GM23248 (cell line): ENCODE measurements around the gene LAMA3. TPM values are rescaled to one million over a fixed set of nuclear protein-coding genes. Genes with fewer than 3 reads are reported as not detected.

Source experiments
- DNase-seq: peaks from one replicate; pipeline ENCODE4 v3.0.0-alpha.2; 2015
- H2AFZ ChIP-seq: fragments of 200-600 bp; sonication (generic); 2 replicates; pipeline ENCODE4 v1.6.1; 2016; ENCODE audit warnings: antibody characterized with exemption
- H3F3A ChIP-seq: fragments of 200-600 bp; sonication (generic); 2 replicates; pipeline ENCODE4 v1.6.1; 2016; ENCODE audit warnings: mild to moderate bottlenecking, antibody characterized with exemption, mixed run types; ENCODE audit not compliant: insufficient read depth
- H3K27ac ChIP-seq: fragments of 200-600 bp; sonication (generic); 2 replicates; pipeline ENCODE4 v1.5.1; 2016; ENCODE audit warnings: mild to moderate bottlenecking
- H3K27me3 ChIP-seq: fragments of 200-600 bp; sonication (generic); replicated peaks from 2 replicates; pipeline ENCODE4 v1.6.1; 2016; ENCODE audit warnings: mild to moderate bottlenecking; ENCODE audit not compliant: insufficient read depth
- H3K36me3 ChIP-seq: fragments of 200-600 bp; sonication (generic); 2 replicates; pipeline ENCODE4 v1.6.1; 2016; ENCODE audit warnings: low read depth, mild to moderate bottlenecking
- H3K4me1 ChIP-seq: fragments of 200-600 bp; sonication (generic); 2 replicates; pipeline ENCODE4 v1.6.1; 2016; ENCODE audit warnings: mild to moderate bottlenecking; ENCODE audit not compliant: insufficient read depth
- H3K4me2 ChIP-seq: fragments of 200-600 bp; sonication (generic); one replicate; pipeline ENCODE4 v1.6.1; 2016; ENCODE audit warnings: mild to moderate bottlenecking; ENCODE audit not compliant: unreplicated experiment
- H3K4me3 ChIP-seq: fragments of 200-600 bp; sonication (generic); 2 replicates; pipeline ENCODE4 v1.5.1; 2016; ENCODE audit warnings: mild to moderate bottlenecking
- H3K79me2 ChIP-seq: fragments of 200-600 bp; sonication (generic); 2 replicates; pipeline ENCODE4 v1.6.1; 2016; ENCODE audit warnings: mild to moderate bottlenecking; ENCODE audit not compliant: insufficient read depth
- H3K9ac ChIP-seq: fragments of 200-600 bp; sonication (generic); 2 replicates; pipeline ENCODE4 v1.6.1; 2016; ENCODE audit warnings: mild to moderate bottlenecking
- H3K9me2 ChIP-seq: fragments of 200-600 bp; sonication (generic); 2 replicates; pipeline ENCODE4 v1.6.1; 2016; ENCODE audit warnings: mixed run types, mild to moderate bottlenecking, moderate library complexity; ENCODE audit not compliant: insufficient read depth
- H3K9me3 ChIP-seq: fragments of 200-600 bp; sonication (generic); one replicate; pipeline ENCODE4 v1.6.1; 2017; ENCODE audit warnings: low read depth
- H4K20me1 ChIP-seq: fragments of 200-600 bp; sonication (generic); 2 replicates; pipeline ENCODE4 v1.6.0; 2016; ENCODE audit not compliant: insufficient read depth
- EZH2 ChIP-seq: fragments of 200-600 bp; sonication (generic); IDR thresholded peaks from 2 replicates; pipeline ENCODE4 v1.6.1; 2018; ENCODE audit warnings: antibody characterized with exemption, mild to moderate bottlenecking; ENCODE audit not compliant: insufficient read depth, poor library complexity, severe bottlenecking
- EZH2phosphoT487 ChIP-seq: fragments of 200-600 bp; sonication (generic); IDR thresholded peaks from 2 replicates; pipeline ENCODE4 v1.6.1; 2018; ENCODE audit warnings: antibody characterized with exemption, moderate library complexity, mild to moderate bottlenecking, low read depth; ENCODE audit not compliant: insufficient read depth
- WGBS, 2 experiments: methylation state at CpG; one replicate each; pipeline ENCODE4 v1.1.6; 2015 to 2017; ENCODE audit warnings: low lambda C conversion rate in 2 of 2, low coverage in 1 of 2; ENCODE audit errors: missing lambda C conversion rate in 2 of 2; 5-methylcytosine and 5-hydroxymethylcytosine counted together
- in situ Hi-C: fragments of 300-500 bp; cut with MboI; formaldehyde crosslinking; loops from 2 replicates; pipeline ENCODE4 v1.15.0; 2020
- polyA plus RNA-seq: library from polyadenylated mRNA; unstranded; fragments of >200 nt; fragmentation: Nextera tagmentation; extraction: Ambion mirVana; gene quantifications from 2 replicates; pipeline ENCODE4 v1.2.1, GENCODE V29; 2016
- total RNA-seq: library from RNA; depleted of rRNA; stranded (reverse); fragments of >200 nt; shearing (Covaris generic); gene quantifications from 2 replicates; pipeline ENCODE4 v1.2.3, GENCODE V29; 2014

The LAMA3 gene
- total and polyA plus RNA-seq, 2 experiments from 2014 or later = 0.93 to 1.9 TPM

DNA sequence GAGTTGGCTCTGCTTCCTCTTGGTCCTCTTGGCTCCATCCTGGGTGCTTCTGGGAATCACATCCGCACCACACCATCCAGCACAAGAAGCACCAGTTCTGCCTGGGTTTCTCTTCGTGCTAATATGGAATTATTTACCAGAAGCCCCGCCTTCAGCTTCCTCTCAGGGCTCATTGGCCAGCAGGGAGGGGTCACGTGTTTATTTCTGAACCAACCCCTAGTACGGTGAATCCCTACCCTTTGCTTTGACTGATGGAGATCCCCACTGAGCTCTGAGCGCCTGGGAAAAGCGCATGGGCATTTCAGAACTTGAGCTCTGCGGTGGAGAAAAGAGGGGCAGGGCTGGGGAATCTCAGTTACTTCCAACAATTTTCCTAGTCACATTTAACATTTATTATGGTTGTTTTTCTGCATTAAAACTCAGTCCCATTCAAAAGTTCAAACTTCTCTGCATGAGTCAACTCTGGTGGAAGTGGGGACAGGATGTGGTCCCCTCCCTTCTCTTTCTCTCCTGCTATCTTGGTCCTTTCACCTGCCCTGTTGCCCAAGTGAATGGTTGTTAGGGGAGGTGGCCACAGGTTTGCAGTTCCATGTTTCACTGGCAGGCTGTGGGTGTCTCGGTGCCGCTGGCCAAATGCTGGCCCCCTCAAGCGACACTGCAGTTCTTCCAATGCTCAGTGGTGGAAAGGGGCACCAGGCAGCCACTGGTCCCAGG lies 248.9 kb downstream of the LAMA3 start:
- H3K27me3 ChIP-seq = no peaks in the 10 kb centered on the region
- H3K9me2 ChIP-seq = no peaks in the 10 kb centered on the region
- no peak for DNase-seq
- no peaks in the 10 kb centered on the region for H4K20me1 ChIP-seq
- no peak overlapping the region for H3K4me3 ChIP-seq
- H3K4me2 ChIP-seq = no peak overlapping the region
- 0 out of 2 replicates have a peak, but pooled peaks cover 3% of the 10 kb centered on the region for H3F3A ChIP-seq
- H3K9ac ChIP-seq = no peak overlapping the region
- 88 to 93% methylated on average over 11 of the region's 11 CpGs for WGBS, 2 experiments
- in situ Hi-C loops = no loop called here
- no peaks in the 10 kb centered on the region for H3K36me3 ChIP-seq
- H3K79me2 ChIP-seq = no peaks in the 10 kb centered on the region
- TF ChIP-seq EZH2 (no peak), EZH2phosphoT487 (no peak)
- H3K27ac ChIP-seq = no peak overlapping the region
- H3K9me3 ChIP-seq = no peaks in the 10 kb centered on the region
- H2AFZ ChIP-seq = no peak overlapping the region
- H3K4me1 ChIP-seq = 0 out of 2 replicates have a peak, but pooled peaks cover 6% of the 10 kb centered on the region

DNA sequence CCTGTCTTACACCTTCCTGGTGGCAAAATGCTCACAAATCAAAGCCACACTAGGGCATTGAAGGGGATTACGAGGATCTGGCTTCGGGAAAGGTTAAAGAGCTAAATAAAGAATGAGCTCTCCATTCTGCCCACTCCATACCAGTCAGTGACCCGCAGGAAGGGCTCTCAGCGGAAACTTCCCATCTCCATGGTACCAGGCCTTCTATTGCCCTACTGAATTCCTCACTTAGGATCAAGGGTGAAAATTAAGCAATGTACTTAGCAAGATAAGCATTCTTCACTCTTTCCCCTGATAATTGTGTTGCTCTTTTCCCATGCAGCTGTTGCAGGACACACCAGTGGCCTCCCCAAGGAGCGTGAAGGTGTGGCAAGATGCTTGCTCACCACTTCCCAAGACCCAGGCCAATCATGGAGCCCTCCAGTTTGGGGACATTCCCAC lies 249.7 kb downstream of the LAMA3 start:
- no peak overlapping the region for H2AFZ ChIP-seq
- TF ChIP-seq EZH2 (no peak), EZH2phosphoT487 (no peak)
- H4K20me1 ChIP-seq = no peaks in the 10 kb centered on the region
- WGBS, 2 experiments = 83 to 92% methylated on average over 5 of the region's 5 CpGs
- no peak overlapping the region for H3K4me2 ChIP-seq
- 0 out of 2 replicates have a peak, but pooled peaks cover 3% of the 10 kb centered on the region for H3F3A ChIP-seq
- no peak overlapping the region for H3K4me3 ChIP-seq
- no peaks in the 10 kb centered on the region for H3K27me3 ChIP-seq
- no peaks in the 10 kb centered on the region for H3K79me2 ChIP-seq
- no peak for DNase-seq
- no peak overlapping the region for H3K27ac ChIP-seq
- no peaks in the 10 kb centered on the region for H3K9me3 ChIP-seq
- H3K9me2 ChIP-seq = no peaks in the 10 kb centered on the region
- no peaks in the 10 kb centered on the region for H3K4me1 ChIP-seq
- H3K36me3 ChIP-seq = no peaks in the 10 kb centered on the region
- in situ Hi-C loops = no loop called here
- H3K9ac ChIP-seq = no peak overlapping the region

DNA sequence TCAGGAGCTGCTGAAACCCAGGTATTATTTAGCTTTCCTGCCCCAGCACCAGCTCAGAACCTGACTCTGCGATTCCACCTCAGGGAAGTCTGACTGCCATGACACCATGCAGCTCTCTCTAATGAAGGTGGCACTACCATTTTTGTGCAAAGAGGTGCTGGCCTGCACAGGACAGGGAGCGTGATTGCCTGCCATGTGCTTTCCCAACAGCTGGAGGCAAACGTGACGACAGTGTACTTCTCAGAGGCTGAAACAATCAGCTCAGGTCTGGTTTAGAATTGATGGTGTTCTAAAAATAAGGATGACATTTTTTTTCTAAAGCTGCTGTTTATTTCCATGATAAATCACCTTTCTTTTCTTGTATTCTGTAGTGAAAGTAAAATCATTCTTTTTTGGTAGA lies 250.1 kb downstream of the LAMA3 start:
- WGBS, 2 experiments = 76 to 84% methylated on average over 4 of the region's 4 CpGs
- no peak overlapping the region for H3K4me2 ChIP-seq

DNA sequence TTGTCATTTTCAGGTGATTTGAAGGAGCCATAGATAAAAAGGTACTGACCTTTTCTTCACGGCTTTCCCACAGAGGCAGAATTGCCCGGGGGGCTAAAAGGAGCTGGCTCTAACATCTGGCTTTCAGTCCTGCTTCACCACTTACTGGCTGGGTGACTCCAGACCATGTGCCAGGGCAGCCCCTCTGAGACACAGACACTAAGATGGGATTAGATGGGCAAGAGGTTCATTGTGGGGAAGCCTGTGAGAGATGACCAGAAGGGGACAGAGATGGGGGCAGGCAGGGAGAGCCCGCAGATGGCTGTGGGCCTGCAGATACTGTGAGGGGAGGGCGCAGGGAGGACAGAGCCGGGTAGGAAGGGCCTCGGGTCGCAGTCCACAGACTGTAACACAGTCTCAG lies 250.6 kb downstream of the LAMA3 start:
- no peak overlapping the region for H3K4me3 ChIP-seq
- H3K9me2 ChIP-seq = no peaks in the 10 kb centered on the region
- H3K9ac ChIP-seq = no peak overlapping the region
- no peaks in the 10 kb centered on the region for H3K36me3 ChIP-seq
- 0 out of 2 replicates have a peak, but pooled peaks cover 3% of the 10 kb centered on the region for H3F3A ChIP-seq
- no peaks in the 10 kb centered on the region for H3K79me2 ChIP-seq
- H2AFZ ChIP-seq = no peak overlapping the region
- TF ChIP-seq EZH2 (no peak), EZH2phosphoT487 (no peak)
- H3K4me1 ChIP-seq = peaks cover 8% of the 10 kb centered on the region
- no peak overlapping the region for H3K4me2 ChIP-seq
- no peak for DNase-seq
- no peaks in the 10 kb centered on the region for H3K27me3 ChIP-seq
- no peaks in the 10 kb centered on the region for H3K9me3 ChIP-seq
- no peak overlapping the region for H3K27ac ChIP-seq
- in situ Hi-C loops = no loop called here
- WGBS, 2 experiments = 85 to 87% methylated on average over 6 to 7 of the region's 7 CpGs
- H4K20me1 ChIP-seq = no peaks in the 10 kb centered on the region

More for the DNA sequence above, 250.1 kb downstream of the LAMA3 start:
- no peaks in the 10 kb centered on the region for H3K9me3 ChIP-seq
- no peaks in the 10 kb centered on the region for H3K9me2 ChIP-seq
- H3K79me2 ChIP-seq = no peaks in the 10 kb centered on the region
- TF ChIP-seq EZH2 (no peak), EZH2phosphoT487 (no peak)
- no peak overlapping the region for H2AFZ ChIP-seq
- no peak overlapping the region for H3K9ac ChIP-seq
- 0 out of 2 replicates have a peak, but pooled peaks cover 3% of the 10 kb centered on the region for H3F3A ChIP-seq
- no peaks in the 10 kb centered on the region for H4K20me1 ChIP-seq
- in situ Hi-C loops = no loop called here
- H3K4me1 ChIP-seq = peaks cover 4% of the 10 kb centered on the region
- no peak for DNase-seq
- H3K36me3 ChIP-seq = no peaks in the 10 kb centered on the region
- H3K27me3 ChIP-seq = no peaks in the 10 kb centered on the region
- no peak overlapping the region for H3K27ac ChIP-seq
- H3K4me3 ChIP-seq = no peak overlapping the region
